ENCODE data around the gene GRAMD2B.

GRAMD2B gene

GRCh38 chr5:126400621-126401251 is 22.5 kb upstream of the GRAMD2B start:
- no peak overlapping the region for H3K27ac ChIP-seq (ENCODE audit: low read depth, low read length, poor library complexity, severe bottlenecking)
- no peaks in the 10 kb centered on the region for H3K4me1 ChIP-seq (ENCODE audit: insufficient read depth, low read length, severe bottlenecking)
- no peak overlapping the region for H3K9ac ChIP-seq (ENCODE audit: low read length)
- H3K79me2 ChIP-seq (ENCODE audit: insufficient read depth, low read length): no peaks in the 10 kb centered on the region
- H3K9me3 ChIP-seq (ENCODE audit: low read length): peaks cover 3% of the 10 kb centered on the region; the same call in 1 of the 2 replicates
- no peak overlapping the region for H3K4me3 ChIP-seq (ENCODE audit: low read depth, low read length, poor library complexity, severe bottlenecking)
- H3K27me3 ChIP-seq (ENCODE audit: insufficient read depth, low read length): no peaks in the 10 kb centered on the region
- no peak overlapping the region for H3K4me2 ChIP-seq (ENCODE audit: low read length)
- no peaks in the 10 kb centered on the region for H3F3A ChIP-seq (ENCODE audit: insufficient read depth, low read length)
- H2AFZ ChIP-seq (ENCODE audit: low read length): no peak overlapping the region
- no peaks in the 10 kb centered on the region for H3K9me2 ChIP-seq (ENCODE audit: low read depth, low read length)
- no peaks in the 10 kb centered on the region for H3K36me3 ChIP-seq (ENCODE audit: insufficient read depth, low read length)
- H4K20me1 ChIP-seq (ENCODE audit: insufficient read depth, low read length): no peaks in the 10 kb centered on the region
- TF ChIP-seq EZH2 (IDR thresholded peaks at IDR 0.05; ENCODE audit: borderline replicate concordance, low read length) (no peak), CTCF (IDR thresholded peaks at IDR 0.05; ENCODE audit: low read length) (no peak)

GRCh38 chr5:126402621-126403555 is 20.3 kb upstream of the GRAMD2B start:
- TF ChIP-seq CTCF (IDR thresholded peaks at IDR 0.05; ENCODE audit: low read length) (no peak), EZH2 (IDR thresholded peaks at IDR 0.05; ENCODE audit: borderline replicate concordance, low read length) (no peak)
- Histone ChIP-seq H3K4me1 (ENCODE audit: insufficient read depth, low read length, severe bottlenecking) (no peaks in the 10 kb centered on the region), H3K4me3 (ENCODE audit: low read depth, low read length, poor library complexity, severe bottlenecking) (no peak overlapping the region), H3K27me3 (ENCODE audit: insufficient read depth, low read length) (no peaks in the 10 kb centered on the region), H3K9me2 (ENCODE audit: low read depth, low read length) (no peaks in the 10 kb centered on the region), H3K36me3 (ENCODE audit: insufficient read depth, low read length) (no peaks in the 10 kb centered on the region), H3K4me2 (ENCODE audit: low read length) (no peak overlapping the region), H3K79me2 (ENCODE audit: insufficient read depth, low read length) (no peaks in the 10 kb centered on the region), H4K20me1 (ENCODE audit: insufficient read depth, low read length) (no peaks in the 10 kb centered on the region), H3K27ac (ENCODE audit: low read depth, low read length, poor library complexity, severe bottlenecking) (no peak overlapping the region), H2AFZ (ENCODE audit: low read length) (no peak overlapping the region), H3K9me3 (ENCODE audit: low read length) (peaks cover 3% of the 10 kb centered on the region; the same call in 1 of the 2 replicates), H3K9ac (ENCODE audit: low read length) (no peak overlapping the region), H3F3A (ENCODE audit: insufficient read depth, low read length) (no peaks in the 10 kb centered on the region)

- Histone ChIP-seq H3K9me3 (ENCODE audit: low read length) (peaks cover 3% of the 10 kb centered on the region; the same call in 1 of the 2 replicates), H4K20me1 (ENCODE audit: insufficient read depth, low read length) (no peaks in the 10 kb centered on the region), H3K79me2 (ENCODE audit: insufficient read depth, low read length) (no peaks in the 10 kb centered on the region), H3K9ac (ENCODE audit: low read length) (no peak overlapping the region), H3F3A (ENCODE audit: insufficient read depth, low read length) (no peaks in the 10 kb centered on the region), H3K4me1 (ENCODE audit: insufficient read depth, low read length, severe bottlenecking) (no peaks in the 10 kb centered on the region), H3K4me3 (ENCODE audit: low read depth, low read length, poor library complexity, severe bottlenecking) (no peak overlapping the region), H3K4me2 (ENCODE audit: low read length) (no peak overlapping the region), H3K27ac (ENCODE audit: low read depth, low read length, poor library complexity, severe bottlenecking) (no peak overlapping the region), H3K27me3 (ENCODE audit: insufficient read depth, low read length) (no peaks in the 10 kb centered on the region), H2AFZ (ENCODE audit: low read length) (no peak overlapping the region), H3K36me3 (ENCODE audit: insufficient read depth, low read length) (no peaks in the 10 kb centered on the region), H3K9me2 (ENCODE audit: low read depth, low read length) (no peaks in the 10 kb centered on the region)
- TF ChIP-seq CTCF (IDR thresholded peaks at IDR 0.05; ENCODE audit: low read length) (no peak), EZH2 (IDR thresholded peaks at IDR 0.05; ENCODE audit: borderline replicate concordance, low read length) (no peak)
These were observed 19.3 kb upstream of the GRAMD2B start for GRCh38 chr5:126403876-126404275.
